ENCODE results near the gene TOR1B. TPM values are rescaled to one million over a fixed set of nuclear protein-coding genes. Genes with fewer than 3 reads are reported as not detected.

The TOR1B gene
- total and polyA plus RNA-seq, 2 of the 4 experiments (the other 2 are of a cell fraction) = 15.6 to 21.0 TPM

DNA sequence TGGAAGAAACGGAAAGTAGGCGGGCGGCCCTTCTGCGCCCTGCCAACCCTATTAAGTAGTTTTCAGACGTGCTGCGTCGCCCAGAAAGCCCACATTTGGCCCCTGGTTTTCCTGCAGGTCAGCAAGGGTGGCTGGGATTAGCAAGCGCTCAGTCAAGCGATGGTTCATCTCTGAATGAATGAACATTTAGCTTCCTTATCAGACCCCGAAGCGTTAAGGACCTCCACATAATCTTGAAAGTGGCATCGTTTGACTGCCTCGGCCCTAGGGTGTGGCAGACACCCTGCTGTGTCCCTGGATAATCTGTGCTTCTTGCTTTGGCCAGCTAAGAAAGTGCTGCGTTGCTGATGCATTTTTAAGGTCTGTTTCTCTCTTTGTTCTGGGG, 684 bp downstream of the TOR1B start:
- DNase-seq = no peak

More for the DNA sequence above, 684 bp downstream of the TOR1B start:
- Histone ChIP-seq H3K9ac (ENCODE audit: low read depth, low read length) (peak overlapping the region; percentile 83), H2BK15ac (ENCODE audit: low read depth, low read length) (no peak overlapping the region), H3K4ac (ENCODE audit: low read depth, low read length) (peak overlapping the region; percentile 18), H2AFZ (replicated peaks; ENCODE audit: low read length, poor library complexity) (peak overlapping the region; percentile 99), H3K4me3 (ENCODE audit: insufficient read depth, low read depth, low read length) (peak overlapping the region; percentile 71), H2BK5ac (ENCODE audit: low read depth, low read length, poor library complexity, severe bottlenecking) (no peak overlapping the region), H3K18ac (ENCODE audit: low read depth, low read length) (no peak overlapping the region), H3K14ac (replicated peaks; ENCODE audit: low read depth, low read length) (peak overlapping the region; percentile 6; the same call in 1 of the 2 replicates), H3K56ac (ENCODE audit: extremely low read depth, insufficient read depth, low read length) (peak overlapping the region; percentile 13; the same call in 1 of the 2 replicates), H2AK9ac (replicated peaks; ENCODE audit: low read depth, low read length, poor library complexity) (peak overlapping the region; percentile 43), H3K9me3 (ENCODE audit: control insufficient read depth, insufficient read depth, low read length) (no peaks in the 10 kb centered on the region), H3K27ac (ENCODE audit: insufficient read depth, low read length) (peak overlapping the region; percentile 32; the same call in 1 of the 2 replicates), H2BK20ac (ENCODE audit: low read depth, low read length) (no peak overlapping the region), H3K9me1 (ENCODE audit: insufficient read depth, low read length) (peaks cover 3% of the 10 kb centered on the region; the same call in 1 of the 2 replicates), H2BK120ac (ENCODE audit: low read depth, low read length) (no peak overlapping the region), H3K36me3 (ENCODE audit: control insufficient read depth, insufficient read depth, low read length) (peaks cover 8% of the 10 kb centered on the region), H2AK5ac (ENCODE audit: low read depth, low read length) (0 out of 2 replicates have a peak overlapping the region, but pooled peaks have one; percentile 15), H4K8ac (ENCODE audit: low read depth in 2 of 2, low read length in 2 of 2) (peak overlapping the region in 1 of 2 experiments; percentile 22; a peak in 1 of 4 replicates), H3K23ac (ENCODE audit: low read depth, low read length) (peak overlapping the region; percentile 80; the same call in 1 of the 2 replicates), H3K79me1 (ENCODE audit: low read depth in 1 of 2, low read length in 2 of 2) (peaks cover 23 to 25% of the 10 kb centered on the region in 2 experiments), H3K4me2 (ENCODE audit: low read depth, low read length) (peak overlapping the region; percentile 99), H4K20me1 (ENCODE audit: insufficient read depth, low read length) (peaks cover 6% of the 10 kb centered on the region; the same call in 1 of the 2 replicates), H4K91ac (ENCODE audit: insufficient read depth, low read depth, low read length) (no peak overlapping the region), H4K5ac (ENCODE audit: low read depth, low read length) (no peak overlapping the region), H3K4me1 (ENCODE audit: control insufficient read depth, insufficient read depth, low read length) (peaks cover 6% of the 10 kb centered on the region), H3K27me3 (ENCODE audit: control insufficient read depth, insufficient read depth, low read length) (no peaks in the 10 kb centered on the region)
- dilution Hi-C loops (cut with HindIII; ENCODE audit: low sequenced_read_pairs, unreplicated experiment) (no loop called here), in situ Hi-C loops (cut with MboI; ENCODE audit: low sequenced_read_pairs) (no loop called here), intact Hi-C loops (cut with micrococcal nuclease) (no loop called here)
- TF ChIP-seq RFX5 (IDR thresholded peaks at IDR 0.05; ENCODE audit: low read depth, low read length) = no peak
- TF ChIP-seq BHLHE40 (IDR thresholded peaks at IDR 0.05; ENCODE audit: low read depth, low read length) = no peak
- no peak for TF ChIP-seq MAFK (IDR thresholded peaks at IDR 0.05; ENCODE audit: low read depth, low read length)
- TF ChIP-seq CEBPB (IDR thresholded peaks at IDR 0.05; ENCODE audit: low read depth, low read length) = no peak
- TF ChIP-seq RCOR1 (IDR thresholded peaks at IDR 0.05; ENCODE audit: insufficient replicate concordance, low read length) = no peak
- TF ChIP-seq FOS (IDR thresholded peaks at IDR 0.05; ENCODE audit: low read depth, low read length) = no peak
- 2% methylated on average over 8 of the region's 14 CpGs; no CpG with 5 or more reads in 1 of the 2 experiments for WGBS, 2 experiments (ENCODE audit: extremely low coverage in 2 of 2, insufficient read length in 1 of 2)
- BruUV-seq (replicated peaks) = no TSS peak
- no peak; the same call in none of the 2 replicates for ATAC-seq (ENCODE audit: low read depth)
- CTCF ChIA-PET = interaction anchor here (0.6 kb wide), 1 partner anchor 61 kb away, joined by 4 read pairs; no protein-coding TSS in a partner anchor
- POLR2A ChIA-PET (ENCODE audit: unreplicated experiment) = no interaction called here

Data from IMR-90 (cell line).